ENCODE results near the gene ZNF827.

GRCh38 chr4:145898926-145899531, 39.6 kb downstream of the ZNF827 start:
- TF ChIP-seq ELF4 (IDR thresholded peaks at IDR 0.05) (no peak), SP1 (IDR thresholded peaks at IDR 0.05) (no peak), LEF1 (IDR thresholded peaks at IDR 0.05; ENCODE audit: borderline replicate concordance) (no peak), FOXK2 (IDR thresholded peaks at IDR 0.05) (no peak), TARDBP (IDR thresholded peaks at IDR 0.05) (no peak), SUZ12 (IDR thresholded peaks at IDR 0.05) (no peak), BHLHE40 (IDR thresholded peaks at IDR 0.05; ENCODE audit: borderline replicate concordance) (no peak), FOXA1 (IDR thresholded peaks at IDR 0.05) (no peak)

Measured in HEK293T (cell line).